HG02763 (cell line): ENCODE data around the gene CHCHD2.
"Not testable (repeated sequence)": the region's sequence is repeated elsewhere in the genome, so short reads cannot be mapped to it uniquely, and the experiment has no call there.

Source experiments
- ATAC-seq: cut with Tn5 transposase; IDR thresholded peaks from one replicate; pipeline ENCODE4 v1.9.1; 2021; ENCODE audit warnings: mild to moderate bottlenecking, moderate library complexity; ENCODE audit not compliant: unreplicated experiment

The CHCHD2 gene, protein sequence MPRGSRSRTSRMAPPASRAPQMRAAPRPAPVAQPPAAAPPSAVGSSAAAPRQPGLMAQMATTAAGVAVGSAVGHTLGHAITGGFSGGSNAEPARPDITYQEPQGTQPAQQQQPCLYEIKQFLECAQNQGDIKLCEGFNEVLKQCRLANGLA

DNA sequence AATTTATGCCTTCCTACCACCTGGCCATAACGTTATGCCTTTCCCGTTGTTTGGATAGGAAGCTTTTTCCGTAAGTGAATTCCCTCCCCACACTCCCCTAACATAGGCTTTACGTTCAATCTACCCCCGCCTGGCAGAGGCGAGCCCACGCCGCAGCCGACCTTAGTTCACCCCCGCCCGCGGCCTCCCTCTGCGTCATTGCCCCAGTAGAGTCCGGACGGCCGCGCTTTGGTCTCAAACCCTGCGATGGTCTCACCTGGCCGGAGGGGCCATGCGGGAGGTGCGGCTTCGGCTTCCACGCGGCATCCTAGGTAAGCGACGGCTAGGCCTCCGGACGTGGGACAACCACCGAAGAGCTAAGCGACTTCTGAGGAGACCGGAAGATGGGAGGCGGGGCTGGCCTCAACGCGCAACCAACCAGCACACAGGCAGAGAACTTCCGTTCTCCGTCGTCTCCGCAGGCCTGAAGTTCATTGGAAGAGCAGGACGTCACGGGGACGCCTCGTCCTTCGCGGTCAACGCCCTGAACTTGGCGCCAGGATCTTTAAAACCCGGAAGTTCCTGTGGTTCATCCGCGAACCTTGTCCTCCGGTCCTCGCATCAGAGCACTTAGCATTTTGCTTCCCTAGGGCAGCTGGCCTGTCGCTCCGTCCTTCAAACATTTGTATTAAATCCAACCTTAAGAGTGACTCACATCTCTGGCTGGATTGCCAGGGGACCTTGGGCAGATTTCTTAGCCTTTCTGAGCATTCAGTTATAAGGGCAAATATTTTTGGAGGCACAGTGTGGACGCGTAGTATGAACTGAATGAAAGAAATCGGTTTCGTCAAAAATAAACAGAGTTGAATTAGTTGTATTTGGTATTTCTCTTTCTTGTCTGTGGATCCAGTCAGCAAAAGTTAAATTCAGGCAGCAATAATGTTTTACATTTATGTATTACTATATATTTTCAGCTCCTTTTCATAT is at the start of gene CHCHD2:
Gene CHCHD2, minus strand, starts transcription at position 369 of the 966 bp plus-strand sequence. Its CDS starts 63 bp downstream, at position 306.
- peak; percentile 100 for ATAC-seq

DNA sequence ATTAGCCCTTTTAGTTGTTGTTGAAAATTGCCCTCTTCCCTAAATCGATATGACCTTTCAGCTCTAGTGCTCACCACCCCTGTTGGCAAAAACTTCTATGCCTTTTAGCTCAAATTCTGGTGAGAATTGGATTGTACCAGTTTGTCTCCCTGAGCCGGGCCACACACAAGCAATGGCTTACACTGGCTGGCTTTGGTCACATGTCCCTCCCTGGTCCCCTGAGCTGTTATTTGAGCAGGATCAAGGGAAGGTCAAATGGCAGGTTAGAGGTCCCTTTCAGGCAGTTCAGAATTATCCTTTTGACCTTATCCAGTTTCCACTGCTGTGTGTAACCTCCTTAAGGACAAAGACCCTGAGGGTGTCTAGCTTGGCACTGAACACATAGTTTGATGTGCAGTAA is 24.8 kb upstream of the CHCHD2 start:
- ATAC-seq = not testable (repeated sequence)

DNA sequence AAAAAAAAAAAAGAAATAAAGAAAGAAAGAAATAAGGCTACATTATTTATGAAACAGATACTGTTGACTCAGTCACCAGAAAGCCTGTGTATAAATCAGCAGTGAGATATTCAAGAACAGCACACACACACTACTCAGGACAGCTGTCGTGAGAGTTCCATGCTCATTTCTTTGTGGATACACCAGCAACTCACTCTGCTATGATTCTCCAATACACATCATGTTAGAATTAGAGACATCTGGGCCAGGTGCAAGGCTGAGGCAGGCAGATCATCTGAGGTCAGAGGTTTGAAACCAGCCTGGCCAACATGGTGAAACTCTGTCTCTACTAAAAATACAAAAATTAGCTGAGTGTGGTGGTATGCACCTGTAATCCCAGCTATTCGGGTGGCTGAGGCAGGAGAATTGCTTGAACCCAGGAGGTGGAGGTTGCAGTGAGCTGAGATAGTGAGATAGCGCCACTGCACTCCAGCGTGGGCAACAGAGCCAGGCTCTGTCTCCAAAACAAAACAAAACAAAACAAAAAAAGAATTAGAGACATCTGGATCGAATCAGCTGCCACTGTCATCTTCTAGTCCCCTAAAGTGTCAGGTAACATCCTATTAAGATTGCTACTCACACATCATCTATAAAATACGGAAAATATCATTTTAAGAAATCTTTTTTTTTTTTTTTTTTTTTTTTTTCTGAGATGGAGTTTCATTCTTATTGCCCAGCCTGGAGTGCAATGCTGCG is 21.1 kb upstream of the CHCHD2 start:
- ATAC-seq = no peak

GRCh38 chr7:56125831-56126230 is 19.6 kb upstream of the CHCHD2 start:
- ATAC-seq = no peak

GRCh38 chr7:56124981-56125380 is 18.7 kb upstream of the CHCHD2 start:
- no peak for ATAC-seq

DNA sequence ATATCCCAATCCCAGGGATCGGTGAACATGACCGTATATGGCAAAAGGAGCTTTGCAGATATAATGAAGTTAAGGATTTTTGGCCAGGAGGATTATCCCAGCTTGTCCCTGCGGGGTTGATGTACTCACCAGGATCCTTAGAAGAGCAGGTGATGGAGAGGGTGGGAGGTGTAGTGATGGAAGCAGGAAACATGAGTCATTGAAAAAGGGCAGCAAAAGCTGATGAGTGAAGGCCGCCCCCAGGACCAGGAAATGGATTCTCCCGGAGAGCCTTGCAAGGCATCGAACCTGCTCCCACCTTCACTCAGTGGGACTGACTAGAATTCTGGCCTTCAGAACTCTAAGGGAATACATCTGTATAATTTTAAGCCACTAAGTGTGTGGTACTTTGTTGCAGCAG is 15.2 kb upstream of the CHCHD2 start:
- ATAC-seq = no peak

- ATAC-seq = no peak
Observed at GRCh38 chr7:56115852-56116538, 9.7 kb upstream of the CHCHD2 start, which contains the start of gene NUPR2. TSS of gene NUPR2 (minus strand) at chr7:56116417. CDS start at chr7:56116314, 103 bp downstream.

GRCh38 chr7:56112244-56112643 is 6.0 kb upstream of the CHCHD2 start:
- ATAC-seq = not testable (repeated sequence)

- ATAC-seq = no peak
Observed at GRCh38 chr7:56110611-56111010, 4.3 kb upstream of the CHCHD2 start.

GRCh38 chr7:56107954-56108258 is 1.6 kb upstream of the CHCHD2 start:
- no peak for ATAC-seq

DNA sequence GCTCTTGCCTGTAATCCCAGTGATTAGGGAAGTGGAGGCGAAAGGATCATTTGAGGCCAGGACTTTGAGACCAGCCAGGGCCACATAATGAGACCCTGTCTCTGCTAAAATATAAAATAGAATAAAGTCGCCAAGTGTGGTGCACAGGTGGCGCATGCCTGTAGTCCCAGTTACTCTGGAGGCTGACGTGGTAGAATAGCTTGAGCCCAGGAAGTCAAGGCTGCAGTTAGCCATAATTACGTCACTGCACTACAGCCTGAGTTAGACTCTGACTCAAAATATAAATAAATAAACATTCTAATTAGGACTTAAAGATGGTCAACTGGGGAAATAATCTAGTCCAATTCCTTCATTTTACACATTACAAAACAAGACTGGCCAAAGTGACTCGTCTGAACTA is 768 bp downstream of the CHCHD2 start:
- peak; percentile 24 for ATAC-seq

GRCh38 chr7:56104138-56104537 is 2.1 kb downstream of the CHCHD2 start:
- ATAC-seq = not testable (repeated sequence)

- no peak for ATAC-seq
Observed at GRCh38 chr7:56099653-56100052, 6.6 kb downstream of the CHCHD2 start.

DNA sequence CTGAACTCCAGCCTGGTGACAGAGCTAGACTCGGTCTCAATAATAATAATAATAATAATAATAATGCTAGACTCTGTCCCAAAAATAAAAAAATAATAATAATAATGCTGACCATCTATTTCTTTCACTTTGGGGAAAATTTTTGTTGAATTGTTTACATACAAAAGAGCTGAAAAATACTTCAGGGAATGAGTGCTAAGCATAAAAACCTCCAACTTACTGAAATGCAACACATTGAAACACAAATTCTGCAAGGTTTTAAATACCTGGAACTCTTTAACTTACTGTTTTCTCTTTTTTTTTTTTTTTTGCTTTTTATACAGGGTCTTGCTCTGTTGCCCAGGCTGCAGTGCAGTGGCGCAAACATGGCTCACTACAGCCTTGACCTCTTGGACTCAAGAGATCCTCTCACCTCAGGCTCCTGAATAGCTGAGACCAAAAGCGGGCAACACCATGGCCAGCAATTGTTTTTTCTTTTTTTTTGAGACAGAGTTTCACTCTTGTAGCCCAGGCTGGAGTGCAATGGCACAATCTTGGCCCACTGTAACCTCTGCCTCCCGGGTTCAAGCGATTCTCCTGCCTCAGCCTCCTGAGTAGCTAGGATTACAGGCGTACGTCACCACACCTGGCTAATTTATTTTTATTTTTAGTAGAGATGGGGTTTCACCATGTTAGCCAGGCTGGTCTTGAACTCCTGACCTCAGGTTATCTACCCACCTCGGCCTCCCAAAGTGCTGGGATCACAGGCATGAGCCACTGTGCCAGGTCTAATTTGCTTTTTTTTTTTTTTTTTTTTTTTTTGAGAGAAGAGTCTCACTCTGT is 7.9 kb downstream of the CHCHD2 start:
- not testable (repeated sequence) for ATAC-seq

GRCh38 chr7:56097700-56098099 is 8.6 kb downstream of the CHCHD2 start:
- ATAC-seq = no peak

- ATAC-seq = no peak
Observed at GRCh38 chr7:56092789-56093531, 13.3 kb downstream of the CHCHD2 start, which contains the start of gene PHKG1. TSS of gene PHKG1 (minus strand) at chr7:56092952. CDS start at chr7:56088941, 4,011 bp downstream.

DNA sequence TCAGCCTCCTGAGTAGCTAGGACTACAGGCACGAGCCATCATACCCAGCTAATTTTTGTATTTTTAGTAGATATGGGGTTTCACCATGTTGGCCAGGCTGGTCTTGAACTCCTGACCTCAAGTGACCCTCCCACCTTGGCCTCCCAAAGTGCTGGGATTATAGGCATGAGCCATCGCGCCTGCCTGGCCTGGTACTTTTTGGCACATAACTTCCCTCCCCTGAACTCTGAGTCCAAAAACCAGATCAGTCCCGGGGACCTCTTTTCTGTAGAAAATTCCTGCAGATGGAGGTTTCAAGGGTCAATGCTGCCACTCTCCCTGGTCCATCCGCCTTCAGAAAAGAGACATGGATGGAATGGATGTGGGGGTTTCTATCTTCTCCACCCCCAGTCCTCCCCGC is 13.9 kb downstream of the CHCHD2 start:
- not testable (repeated sequence) for ATAC-seq

DNA sequence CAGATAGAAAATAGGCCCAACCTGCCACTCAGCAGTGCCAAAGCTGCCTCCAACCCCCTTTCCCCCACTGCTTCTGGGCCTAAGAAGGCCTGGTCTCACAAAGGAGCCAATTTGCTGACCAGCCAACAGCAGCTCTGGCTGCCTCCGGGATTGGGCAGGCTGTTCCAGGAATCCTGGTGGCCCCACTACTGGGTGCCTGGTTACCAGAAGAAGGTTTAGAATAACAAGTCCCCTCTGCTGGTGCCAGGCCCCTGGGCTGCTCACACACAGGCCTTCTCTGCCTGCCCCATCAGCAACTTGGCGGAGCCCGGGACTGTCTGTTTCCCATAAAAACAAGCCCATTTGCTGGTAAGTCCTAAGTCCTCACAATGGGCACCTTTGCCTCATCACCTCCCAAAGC is 14.7 kb downstream of the CHCHD2 start:
- no peak for ATAC-seq

GRCh38 chr7:56087445-56087844 is 18.8 kb downstream of the CHCHD2 start:
- no peak for ATAC-seq
